Stimulated activated CD4-positive, alpha-beta T cell treated with anti-CD3 and anti-CD28 coated beads, Interleukin-2, amount 100 ng/mL, for 24 hours (primary cell): ENCODE results near the gene TBX20.
"Not testable (repeated sequence)": the region's sequence is repeated elsewhere in the genome, so short reads cannot be mapped to it uniquely, and the experiment has no call there.

Source experiments
- DNase-seq, 2 donors: peaks; one replicate each; pipeline ENCODE4 v3.0.0-alpha.2; 2020

Gene TBX20

DNA sequence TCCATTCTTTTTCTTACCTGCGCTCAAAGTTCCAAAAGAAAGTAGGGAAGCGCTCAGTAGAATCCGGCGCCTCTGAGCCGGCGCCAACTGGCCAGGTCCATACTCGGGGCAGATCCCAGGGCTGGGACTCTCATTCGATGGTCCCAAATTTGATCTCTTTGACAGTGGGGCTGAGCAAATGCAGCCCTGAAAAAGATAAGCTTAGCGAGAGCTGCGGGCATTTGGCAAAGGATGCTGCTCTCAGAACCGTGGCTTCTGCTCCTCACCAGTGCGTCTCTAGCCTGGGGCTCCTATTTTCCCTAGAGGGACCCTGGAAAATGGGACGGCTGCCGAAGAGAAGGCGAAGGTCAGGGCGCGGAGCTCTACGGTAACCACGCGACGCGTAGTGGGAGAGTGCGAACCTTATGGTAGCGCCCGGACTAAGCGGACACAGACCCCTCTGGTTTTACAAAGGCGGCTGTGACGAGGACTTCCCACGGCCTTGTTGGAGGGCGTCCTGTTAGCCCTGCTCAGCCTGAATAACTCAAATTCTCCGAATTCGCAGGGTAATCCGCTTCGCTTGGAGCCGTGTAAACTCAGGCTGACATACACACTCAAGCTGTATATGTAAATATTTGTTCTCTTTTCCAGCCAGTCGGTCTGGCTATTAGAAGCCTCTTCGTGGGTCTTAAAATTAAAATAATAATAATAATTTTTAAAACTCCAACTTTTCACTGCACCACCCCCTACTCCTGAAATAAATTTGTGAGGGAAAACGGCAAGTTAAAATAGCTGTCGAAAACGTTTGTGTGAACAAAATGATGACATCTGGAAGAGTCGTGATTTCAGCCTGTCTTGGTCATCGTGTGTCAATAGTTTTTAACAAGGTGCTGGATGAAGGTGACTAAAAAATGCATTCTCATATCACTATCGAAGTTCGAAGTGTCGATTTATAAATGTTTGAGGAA lies 869 bp upstream of the TBX20 start:
- no peak for DNase-seq

DNA sequence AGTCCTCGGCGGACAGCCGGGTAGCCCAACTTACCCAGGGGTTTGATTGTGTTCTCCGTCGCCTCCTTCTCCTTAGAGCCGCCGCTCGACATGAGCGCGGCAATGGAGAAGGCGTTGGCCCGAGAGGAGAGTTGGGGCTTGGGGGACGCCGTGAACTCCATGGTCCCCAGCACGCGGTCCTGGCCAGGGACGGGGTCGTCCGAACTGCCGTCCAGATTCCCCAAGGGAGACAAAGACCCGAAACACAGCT lies 515 bp downstream of the TBX20 start:
- no peak for DNase-seq

DNA sequence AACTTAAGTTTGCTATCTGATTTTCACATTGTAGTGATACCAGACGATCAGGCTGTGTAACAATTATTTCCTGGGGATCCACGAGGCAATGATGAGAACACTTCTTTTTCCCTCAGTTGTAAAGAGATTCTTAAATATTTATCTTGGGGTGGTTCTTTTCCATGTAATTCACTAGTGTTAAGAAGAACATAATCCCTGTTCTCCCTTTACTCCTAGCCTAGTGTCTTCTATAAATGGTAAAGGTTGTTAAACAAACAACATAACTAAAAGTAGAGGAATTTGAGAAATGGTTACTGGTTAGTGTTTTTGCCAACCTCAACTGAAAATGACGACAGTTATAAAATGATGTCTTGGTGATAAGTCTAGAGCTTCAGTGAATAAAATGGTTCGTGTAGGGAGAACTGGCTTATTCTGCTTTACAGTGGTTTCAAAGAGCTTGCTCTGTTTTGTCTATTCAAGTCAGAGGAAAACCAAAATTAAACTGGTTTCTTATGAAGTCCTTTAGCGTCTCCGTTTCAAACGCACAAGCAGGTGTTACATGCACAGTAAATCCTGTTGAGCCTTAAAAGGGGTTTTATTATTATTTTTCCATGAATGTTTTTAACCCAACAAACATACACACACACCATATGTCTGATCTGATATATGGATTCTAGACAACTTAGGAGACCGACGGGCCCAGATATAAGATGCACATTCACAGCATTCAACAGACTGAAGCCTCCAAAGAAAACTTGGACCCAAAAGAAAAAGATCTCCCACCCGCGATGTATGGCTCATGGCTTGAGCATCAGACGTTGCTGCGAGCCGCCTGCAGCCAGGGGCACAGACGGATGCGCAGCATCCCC lies 1.1 kb downstream of the TBX20 start:
- no peak for DNase-seq

DNA sequence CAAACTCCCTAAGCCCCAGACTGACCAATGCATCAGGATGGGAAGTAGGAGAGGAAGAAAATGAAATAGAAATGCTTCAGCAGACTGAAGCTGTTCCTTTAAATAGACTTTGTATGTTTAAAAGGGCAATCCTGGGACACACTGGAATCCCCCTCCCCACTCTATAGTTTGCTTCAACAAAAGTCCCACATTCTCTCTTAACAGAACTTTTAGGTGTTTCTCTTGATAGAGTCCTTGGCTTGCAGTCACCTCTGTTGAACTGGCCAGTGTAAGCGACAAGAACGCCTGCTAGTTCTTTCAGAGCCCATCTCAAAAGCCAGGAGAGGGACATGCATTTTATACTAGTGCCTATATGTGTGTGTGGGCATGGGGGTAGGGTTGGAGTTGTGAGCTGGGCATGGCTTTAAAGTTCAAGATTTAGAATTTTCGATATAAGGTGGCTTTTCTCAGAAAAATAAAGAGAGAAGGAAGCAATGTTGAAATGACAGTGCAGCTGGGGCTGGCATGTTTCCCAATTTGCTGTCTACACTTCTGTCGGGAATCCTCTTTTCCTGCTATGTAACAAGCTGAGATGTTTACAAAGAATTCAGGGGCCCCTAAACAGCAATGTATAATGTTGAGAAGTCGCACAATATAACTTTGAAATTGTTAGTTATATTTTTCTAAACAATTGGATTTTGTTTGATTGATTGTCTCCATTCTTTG lies 2.1 kb downstream of the TBX20 start:
- no peak for DNase-seq

DNA sequence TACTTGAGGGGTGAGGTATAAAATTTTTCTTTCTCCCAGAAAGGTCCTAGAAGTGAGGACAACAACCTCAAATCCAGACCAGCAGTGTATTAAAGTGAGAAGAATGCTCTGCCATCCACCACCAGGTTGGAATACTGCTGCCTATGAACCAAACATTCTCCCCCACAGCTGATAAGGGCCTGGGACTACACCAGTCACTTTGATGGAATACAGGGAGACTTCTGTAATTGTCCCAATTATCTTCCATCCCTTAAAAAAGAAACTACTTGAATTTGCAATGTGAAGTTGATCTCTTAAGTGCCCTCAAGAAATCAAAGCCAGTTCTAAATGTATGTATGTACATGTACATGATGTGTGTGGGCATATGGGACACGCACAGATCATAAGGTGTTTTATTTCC lies 3.0 kb downstream of the TBX20 start:
- no peak for DNase-seq

DNA sequence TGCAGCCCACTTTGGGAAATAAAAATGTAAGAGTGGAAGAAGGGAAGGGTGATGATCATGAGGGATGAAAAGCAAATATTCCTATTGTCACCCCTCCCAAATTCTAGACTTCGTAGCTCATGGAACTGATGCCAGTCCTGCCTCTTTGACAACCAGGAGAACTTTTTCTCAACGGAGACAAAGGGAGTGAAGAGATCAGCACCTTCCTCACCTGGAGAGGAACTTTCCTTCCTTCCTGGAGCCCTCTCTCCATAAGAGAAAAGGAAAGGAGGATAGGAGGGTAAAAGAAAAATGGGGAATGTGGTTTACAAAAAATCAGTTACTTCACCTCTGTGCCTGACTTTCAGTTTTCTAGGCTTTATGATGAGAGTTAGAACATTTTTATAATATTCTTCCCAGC lies 3.4 kb downstream of the TBX20 start:
- DNase-seq = no peak

DNA sequence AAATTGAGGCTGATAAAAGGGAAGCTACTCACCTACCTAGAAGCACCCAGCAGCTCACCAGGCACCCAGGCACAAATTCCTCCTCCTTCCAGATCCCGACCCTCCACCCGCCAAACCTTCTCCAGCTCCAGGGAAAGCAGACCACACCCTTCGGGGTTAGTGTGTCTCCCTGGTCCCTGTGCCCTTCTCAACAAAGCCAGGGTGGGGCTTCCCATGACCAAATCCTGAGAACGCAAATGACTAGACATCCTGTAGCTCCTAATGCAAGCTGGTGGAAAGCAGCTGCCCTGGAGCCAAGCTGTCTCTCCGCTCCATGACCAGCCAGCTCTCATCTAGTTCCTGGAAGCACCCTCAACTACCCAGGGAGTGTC lies 4.4 kb downstream of the TBX20 start:
- DNase-seq = no peak

DNA sequence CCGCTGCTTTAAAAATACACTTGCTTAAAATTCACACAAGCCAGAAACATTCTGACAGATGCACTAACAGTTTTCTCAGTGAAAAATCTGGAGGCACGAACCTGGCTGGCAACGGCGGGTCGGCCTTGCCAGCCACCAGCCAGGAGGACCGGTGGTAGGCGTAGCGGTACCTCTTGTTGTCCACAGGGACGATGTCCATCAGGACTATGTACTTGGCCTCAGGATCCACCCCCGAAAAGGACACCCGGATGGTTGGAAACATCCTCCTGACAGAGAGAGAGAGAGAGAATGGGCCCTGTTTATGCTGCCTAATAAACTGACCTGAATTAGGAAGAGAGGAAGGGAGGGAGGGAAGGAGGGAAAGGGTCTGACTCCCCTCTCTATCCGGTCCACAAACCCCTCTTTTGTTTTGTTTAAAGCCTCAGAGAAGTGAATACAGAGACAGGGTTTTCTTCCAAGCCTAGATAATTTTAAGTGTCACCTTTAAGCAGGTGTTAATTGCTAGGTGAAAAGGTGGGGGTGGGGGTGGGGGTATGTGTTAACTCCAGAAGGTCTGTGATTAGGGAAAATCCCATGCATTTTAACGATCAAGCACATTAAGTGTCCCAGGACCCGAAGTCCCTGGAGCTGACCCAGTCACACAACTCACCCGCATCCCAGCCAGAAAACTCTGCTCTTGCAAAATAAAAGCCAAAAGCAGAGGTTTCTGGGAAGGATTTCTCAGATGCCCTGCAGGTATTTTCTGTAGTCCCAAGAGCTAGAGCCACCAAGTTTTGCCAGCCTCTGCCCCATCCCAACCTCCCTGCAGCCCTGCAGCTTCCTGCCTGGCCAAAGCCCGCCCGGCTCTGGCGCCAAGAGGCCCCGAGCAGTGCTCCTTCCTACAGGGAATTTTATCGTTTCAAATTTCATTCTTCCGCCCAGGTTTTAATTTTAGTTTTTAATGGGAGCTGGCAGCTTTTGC lies 5.0 kb downstream of the TBX20 start:
- no peak for DNase-seq

DNA sequence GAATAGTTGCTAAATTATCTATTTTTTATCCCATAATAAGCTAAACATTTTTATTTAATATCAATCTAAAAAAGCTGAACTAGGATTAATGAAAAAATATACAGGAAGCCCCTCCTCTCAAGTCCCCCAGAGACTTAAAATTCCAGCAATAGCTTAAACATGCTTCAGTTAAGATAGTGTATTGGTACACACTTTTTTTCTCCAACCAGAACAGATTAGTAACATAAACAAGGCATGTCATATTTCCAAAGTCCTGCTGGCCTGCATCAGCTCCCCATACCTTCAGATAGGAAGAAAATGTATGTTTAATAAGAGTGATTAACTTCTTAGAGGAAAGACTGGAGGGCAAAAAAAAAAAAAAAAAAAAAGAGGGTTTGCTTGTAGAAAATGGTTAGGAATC lies 7.1 kb downstream of the TBX20 start:
- DNase-seq = no peak

DNA sequence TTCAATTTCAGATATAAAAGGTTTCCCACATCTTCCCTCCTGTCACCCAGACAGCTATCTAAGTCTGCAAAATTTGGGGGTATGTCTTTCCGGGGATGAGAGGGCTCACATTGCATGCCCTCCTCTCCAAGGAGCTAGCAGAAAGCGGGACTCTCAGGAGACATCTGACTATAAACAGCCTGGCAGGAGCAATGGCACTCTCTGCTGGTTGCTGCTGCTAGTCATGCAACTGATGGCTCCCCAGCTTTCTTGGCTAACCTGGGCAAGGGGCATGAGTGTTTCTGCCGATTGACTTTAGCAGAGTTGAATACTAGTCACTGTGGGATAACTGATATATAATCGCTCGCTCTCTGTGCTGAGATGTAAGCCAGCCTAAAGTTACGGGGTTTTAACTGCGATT lies 12.0 kb downstream of the TBX20 start:
- no peak for DNase-seq

DNA sequence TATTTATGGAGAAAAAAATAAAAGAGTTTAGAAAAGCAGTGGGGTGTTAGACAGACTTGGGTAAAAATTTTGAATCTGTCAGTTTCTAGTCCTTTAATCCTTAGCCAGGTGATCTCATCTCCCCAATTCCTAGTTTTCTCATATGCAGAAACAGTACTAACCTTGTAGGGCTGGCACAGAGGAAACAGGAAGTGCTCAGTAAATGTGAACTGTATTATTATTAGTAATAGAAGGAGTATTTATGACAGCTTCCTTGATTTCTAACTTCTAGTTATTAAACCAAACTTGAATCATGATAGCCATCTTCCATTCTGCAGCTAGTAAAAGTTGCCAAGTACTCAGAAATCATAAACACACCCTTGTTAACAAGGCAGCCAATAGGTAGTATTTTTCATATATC lies 12.5 kb downstream of the TBX20 start:
- no peak for DNase-seq

DNA sequence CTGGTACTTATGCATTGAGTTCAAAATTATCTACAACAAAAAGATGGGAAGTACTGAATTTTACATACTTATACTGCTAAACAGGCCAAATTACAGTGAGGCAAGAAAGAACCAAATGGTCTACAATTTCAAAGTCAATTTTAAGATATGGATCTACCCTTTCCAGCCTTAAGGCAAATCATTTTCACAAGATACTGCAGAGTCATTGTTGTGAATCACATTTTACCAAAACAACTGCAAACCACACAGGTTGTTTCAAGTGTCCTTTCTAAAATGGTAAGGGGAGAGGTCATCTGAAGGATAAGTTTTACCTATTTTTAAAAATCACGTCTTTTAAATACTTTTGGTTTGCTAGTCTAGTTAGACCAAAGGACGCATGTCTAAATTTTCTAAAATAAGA lies 12.9 kb downstream of the TBX20 start:
- DNase-seq = not testable (repeated sequence)

DNA sequence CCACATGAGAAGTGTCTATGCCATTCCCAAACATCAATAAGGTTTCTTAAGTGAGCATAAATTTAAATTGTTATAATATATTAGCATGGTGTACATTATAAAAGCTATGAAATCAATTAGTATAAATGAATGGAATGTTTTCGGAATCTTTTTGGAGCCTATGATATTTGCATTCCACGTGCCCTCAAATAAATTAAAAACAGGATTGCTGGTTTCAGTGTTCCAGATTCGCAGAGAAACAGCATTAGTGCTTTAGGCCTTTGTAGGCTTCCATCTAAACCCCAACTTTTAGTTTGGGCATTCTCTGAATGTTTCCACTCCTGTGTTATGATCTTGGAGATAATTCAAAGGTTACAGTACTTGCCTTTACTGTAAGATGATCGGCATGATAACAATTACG lies 15.4 kb downstream of the TBX20 start:
- DNase-seq = not testable (repeated sequence)

DNA sequence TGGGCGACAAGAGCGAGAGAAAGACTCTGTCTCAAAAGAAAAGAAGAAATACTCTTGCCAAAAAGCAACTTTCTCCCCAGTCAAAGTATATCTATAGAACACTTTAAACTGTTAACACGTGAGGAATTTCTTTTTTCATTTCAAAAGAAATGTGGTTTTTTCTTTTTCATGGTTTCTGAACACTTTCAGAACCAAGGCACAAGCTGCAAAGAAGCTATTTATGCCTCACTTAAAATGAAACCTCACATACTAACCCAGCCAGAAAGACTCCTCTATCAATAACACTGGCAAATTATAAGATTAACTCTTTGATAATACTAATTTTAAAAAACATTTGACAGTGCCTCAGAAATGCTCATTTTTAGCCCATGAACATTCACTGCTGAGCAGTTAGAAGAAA lies 20.9 kb downstream of the TBX20 start:
- no peak for DNase-seq

DNA sequence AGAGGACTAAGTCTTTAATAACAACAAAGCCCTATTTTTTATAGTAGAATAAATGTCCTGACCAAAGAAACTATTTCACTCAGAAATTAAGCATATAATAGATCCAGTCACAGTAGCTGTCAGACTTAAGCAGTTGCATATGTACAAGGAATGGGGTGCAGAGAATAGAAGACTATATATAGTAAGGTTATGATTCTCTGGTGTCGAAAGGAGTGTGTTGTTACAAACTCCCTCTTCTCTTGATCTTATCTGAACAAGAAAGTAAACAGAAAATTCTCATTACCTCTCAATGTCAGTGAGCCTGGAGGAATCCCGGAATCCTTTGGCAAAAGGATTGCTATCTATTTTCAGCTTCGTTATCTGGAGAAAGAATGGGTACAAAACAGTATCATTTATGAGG lies 22.7 kb downstream of the TBX20 start:
- not testable (repeated sequence) for DNase-seq

DNA sequence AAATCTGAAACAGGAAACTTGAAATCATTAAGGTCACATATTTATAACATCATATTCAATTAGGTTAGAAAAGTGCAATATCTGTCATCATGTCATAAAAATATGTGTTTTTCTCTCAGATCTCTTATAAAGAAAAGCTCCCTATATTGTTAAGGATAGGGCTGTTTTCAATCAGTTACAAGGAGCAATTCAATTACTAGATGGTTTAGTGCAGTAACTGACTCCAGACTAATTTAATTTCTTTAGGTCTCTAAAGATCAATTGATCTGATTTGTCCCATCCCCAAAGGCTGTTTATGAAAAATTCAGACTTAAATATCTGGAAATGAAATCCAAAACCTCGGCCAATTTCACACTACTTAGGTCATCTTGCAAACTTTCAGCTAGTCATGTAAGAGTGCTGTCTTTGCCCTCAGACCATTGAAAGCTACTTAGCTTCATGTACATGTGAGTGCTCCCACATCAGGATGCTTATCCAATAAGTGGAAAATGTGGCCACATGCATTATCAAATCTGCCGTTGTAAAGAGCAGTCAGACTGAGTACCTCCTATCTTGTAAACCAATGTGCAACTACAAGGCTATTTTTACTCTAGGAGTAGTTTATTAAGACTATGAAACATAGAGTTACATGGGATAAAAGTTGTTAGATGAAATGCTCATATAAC lies 24.7 kb downstream of the TBX20 start:
- DNase-seq = not testable (repeated sequence)

DNA sequence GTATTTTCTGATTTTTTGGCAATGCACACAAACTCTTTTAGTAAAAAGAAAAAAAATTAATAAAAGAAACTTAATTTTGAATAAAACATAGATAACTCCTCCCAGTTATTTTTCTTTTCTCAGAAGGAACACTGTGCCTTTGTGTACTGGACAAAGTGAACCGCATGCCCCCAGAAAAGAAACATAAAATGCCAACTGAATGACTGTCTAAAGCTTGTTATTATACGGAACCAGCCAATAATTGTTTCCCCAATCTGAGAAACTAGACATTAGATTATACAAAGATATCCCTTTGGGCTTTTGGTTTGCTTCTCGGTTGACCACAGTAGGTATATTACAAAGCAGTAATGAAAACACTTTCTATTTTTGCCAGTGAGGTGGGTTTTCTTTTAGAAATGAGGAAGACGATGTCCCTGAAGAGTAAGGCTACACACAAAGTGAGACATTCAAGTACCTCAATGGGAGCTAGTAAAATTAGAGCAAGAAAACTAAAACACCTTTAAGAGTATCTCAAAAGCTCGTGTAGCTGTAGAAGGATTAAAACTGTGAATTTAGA lies 25.3 kb downstream of the TBX20 start:
- not testable (repeated sequence) for DNase-seq

DNA sequence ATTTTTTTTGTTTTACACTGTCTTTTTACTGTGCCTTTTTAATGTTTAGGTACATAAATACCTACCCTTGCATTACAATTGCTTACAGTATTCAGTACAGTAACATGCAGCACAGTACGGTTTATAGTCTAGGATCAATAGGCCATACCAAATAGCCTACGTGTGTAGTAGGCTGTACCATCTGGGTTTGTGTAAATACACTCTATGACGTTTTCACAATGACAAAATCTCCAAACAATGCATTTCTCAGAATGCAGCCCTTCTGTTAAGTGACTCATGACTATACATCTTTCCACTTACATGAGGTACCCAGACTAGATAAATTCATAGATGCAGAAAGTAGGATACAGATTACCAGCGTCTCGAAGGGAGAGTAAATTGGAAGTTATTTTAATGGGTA lies 26.5 kb downstream of the TBX20 start:
- DNase-seq = not testable (repeated sequence)

DNA sequence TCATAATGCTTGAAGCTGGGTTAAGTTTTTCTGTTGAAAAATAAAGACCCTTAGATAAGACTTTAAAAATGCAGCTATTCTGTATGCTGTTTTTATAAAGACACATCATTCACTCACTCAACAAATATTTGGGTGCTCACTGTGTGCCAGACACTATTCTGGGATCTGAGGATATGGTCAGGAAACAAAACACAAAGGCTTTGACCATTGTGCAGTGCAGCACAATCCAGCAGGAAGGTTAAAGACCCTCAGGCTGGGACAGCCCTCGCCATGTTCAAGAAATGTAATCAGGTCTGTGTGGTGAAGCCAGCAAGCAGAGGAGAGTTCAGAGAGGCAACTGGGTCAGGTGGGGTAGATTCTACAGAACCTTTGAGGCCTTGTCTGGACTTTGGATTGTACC lies 31.5 kb downstream of the TBX20 start:
- DNase-seq = not testable (repeated sequence)

DNA sequence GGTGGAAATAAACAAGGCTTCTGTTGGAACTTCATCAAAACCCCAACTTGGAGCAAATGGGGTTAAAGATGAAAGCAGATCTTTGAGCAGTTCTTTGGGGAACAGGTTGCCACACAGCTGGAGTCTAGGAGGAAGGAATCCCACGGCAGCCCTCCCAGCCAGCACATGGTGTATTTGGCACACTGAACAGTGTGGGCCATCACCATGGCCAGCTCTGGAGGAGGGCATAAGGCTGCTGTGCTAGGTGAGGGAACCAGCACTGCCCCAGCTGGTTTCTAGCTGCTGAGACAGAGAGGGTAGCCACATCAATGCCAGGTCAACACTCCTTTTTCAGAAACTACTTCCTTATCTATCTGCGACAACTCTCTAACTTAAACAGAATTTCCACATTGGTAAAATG lies 33.7 kb downstream of the TBX20 start:
- DNase-seq = not testable (repeated sequence)

DNA sequence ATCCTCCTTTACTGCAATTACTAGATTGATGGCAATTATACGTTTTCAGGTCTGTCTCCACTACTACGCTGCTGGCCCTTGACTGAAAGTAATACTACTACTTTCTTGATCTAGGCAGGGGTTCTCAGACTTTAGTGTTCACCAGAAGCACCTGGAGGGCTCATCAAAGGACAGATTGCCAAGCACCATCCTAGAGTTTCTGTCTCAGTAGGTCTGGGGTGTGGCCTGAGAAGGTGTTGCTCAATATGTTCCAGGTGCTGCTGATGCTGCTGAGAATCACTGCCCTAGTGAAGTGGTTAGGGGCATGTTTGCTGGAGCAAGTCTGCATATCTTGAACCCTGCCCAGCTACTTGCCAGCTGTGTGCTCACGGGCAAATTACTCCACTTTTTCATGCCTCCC lies 37.9 kb downstream of the TBX20 start:
- DNase-seq = not testable (repeated sequence)

DNA sequence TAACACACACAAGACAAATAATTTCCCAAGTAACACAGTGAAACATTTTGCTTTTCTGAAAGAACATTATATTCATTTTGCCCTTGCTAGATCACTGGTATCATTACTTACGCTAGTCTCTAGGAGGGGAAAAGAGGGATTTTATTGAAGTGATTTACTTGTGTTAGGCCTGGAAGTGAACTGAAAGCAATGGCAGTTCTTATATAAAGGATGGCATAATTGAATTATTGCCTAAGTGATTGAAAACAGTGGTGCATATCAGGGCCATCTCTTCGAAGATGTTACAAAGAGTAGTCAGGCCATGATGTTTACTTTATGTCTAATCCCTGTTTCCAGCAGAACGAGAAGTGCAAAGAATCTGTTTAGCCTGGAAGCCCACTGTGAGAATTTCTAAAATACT lies 38.8 kb downstream of the TBX20 start:
- DNase-seq = not testable (repeated sequence)
